ENCODE measurements around the gene FOSL2. TPM values are rescaled to one million over a fixed set of nuclear protein-coding genes. Genes with fewer than 3 reads are reported as not detected.

FOSL2 gene
- total RNA-seq, 1 donor from 2014 or later, result 156 TPM

DNA sequence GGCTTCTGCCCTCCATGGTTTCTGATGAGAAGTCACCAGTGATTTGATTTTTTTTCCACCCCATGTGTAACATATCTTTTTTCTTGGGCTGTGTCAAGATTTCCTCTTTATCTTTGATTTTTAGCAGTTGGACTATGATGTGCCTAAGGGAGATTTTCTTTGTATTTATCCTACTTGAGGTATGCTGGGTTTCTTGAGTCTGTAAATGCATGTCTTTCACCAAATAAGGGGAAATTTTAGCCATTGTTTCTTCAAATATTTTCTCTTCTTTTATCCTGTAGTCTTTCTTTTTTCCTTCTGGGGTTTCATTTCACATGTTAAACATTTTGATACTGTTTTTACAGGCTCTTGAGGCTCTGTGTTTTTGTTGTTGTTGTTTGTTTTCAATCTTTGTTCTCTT is 69.5 kb downstream of the FOSL2 start:
- TF ChIP-seq, protein P1, sequence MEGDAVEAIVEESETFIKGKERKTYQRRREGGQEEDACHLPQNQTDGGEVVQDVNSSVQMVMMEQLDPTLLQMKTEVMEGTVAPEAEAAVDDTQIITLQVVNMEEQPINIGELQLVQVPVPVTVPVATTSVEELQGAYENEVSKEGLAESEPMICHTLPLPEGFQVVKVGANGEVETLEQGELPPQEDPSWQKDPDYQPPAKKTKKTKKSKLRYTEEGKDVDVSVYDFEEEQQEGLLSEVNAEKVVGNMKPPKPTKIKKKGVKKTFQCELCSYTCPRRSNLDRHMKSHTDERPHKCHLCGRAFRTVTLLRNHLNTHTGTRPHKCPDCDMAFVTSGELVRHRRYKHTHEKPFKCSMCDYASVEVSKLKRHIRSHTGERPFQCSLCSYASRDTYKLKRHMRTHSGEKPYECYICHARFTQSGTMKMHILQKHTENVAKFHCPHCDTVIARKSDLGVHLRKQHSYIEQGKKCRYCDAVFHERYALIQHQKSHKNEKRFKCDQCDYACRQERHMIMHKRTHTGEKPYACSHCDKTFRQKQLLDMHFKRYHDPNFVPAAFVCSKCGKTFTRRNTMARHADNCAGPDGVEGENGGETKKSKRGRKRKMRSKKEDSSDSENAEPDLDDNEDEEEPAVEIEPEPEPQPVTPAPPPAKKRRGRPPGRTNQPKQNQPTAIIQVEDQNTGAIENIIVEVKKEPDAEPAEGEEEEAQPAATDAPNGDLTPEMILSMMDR (IDR thresholded peaks at IDR 0.05), result no peak
- no peak for DNase-seq (ENCODE audit: low spot score)
- peaks cover 5% of the 10 kb centered on the region for H3K27me3 Mint-ChIP-seq (ENCODE audit: low read depth)

DNA sequence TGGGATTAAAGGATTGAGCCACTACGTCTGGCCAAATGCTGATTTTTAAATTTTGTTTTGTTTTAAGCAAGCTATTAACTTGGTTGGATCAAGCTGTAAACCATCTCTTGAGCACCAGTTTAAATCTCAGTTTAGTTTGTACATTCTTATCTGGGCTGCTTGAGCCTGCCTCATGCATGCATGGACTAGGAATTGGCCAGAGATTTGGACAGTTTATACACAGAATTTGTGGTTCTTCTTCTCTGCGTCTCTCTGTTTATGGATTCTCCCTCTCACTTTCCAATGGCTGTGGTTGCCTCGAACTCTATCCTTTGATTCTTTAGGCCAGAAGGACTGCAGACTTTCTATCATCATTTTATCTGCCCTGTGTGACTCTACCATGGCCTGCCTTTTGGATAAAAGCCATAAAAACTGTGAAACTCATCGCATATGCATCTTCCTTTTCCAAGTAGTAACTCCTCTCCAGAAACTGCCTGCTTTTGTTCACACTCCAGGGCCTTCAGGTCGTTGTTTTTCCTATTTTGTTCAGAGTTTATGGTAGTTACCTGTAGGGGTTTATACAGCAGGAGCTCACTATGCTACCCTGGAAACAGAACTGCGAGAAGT is 70.7 kb downstream of the FOSL2 start:
- Mint-ChIP-seq H3K4me1 (ENCODE audit: low read depth) (no peaks in the 10 kb centered on the region), H3K36me3 (ENCODE audit: low read depth) (peaks cover 9% of the 10 kb centered on the region), H3K9me3 (ENCODE audit: low read depth) (peaks cover 18% of the 10 kb centered on the region), H3K27me3 (ENCODE audit: low read depth) (peaks cover 5% of the 10 kb centered on the region), H3K4me3 (ENCODE audit: unreplicated experiment) (no peak overlapping the region), H3K27ac (ENCODE audit: unreplicated experiment) (no peak overlapping the region)
- TF ChIP-seq, protein P1 (IDR thresholded peaks at IDR 0.05), result no peak
- DNase-seq (ENCODE audit: low spot score), result no peak

More for the DNA sequence above, 69.5 kb downstream of the FOSL2 start:
- Mint-ChIP-seq H3K9me3 (ENCODE audit: low read depth) (peaks cover 18% of the 10 kb centered on the region), H3K4me1 (ENCODE audit: low read depth) (no peaks in the 10 kb centered on the region), H3K27ac (ENCODE audit: unreplicated experiment) (no peak overlapping the region), H3K36me3 (ENCODE audit: low read depth) (peaks cover 9% of the 10 kb centered on the region), H3K4me3 (ENCODE audit: unreplicated experiment) (no peak overlapping the region)

DNA sequence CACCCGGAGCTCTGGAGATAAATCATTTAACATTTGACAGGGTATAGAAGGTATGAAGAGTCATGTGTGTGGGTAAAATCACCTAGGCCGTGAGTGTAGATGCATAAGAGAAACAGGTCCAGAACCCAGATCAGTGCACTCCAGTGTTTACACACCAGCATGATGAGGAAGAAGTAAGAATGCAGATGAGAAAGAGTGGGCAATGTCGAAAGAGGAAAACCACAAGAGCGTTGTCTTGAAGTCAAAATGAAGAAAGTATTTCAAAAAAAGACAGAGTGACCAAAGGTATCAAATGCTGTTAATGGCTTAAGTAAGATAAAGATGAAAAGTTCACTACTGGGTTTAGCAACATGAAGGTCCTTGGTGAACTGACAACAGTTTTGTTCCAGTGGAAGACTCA is 71.2 kb downstream of the FOSL2 start:
- H3K27me3 Mint-ChIP-seq (ENCODE audit: low read depth), result peaks cover 5% of the 10 kb centered on the region
- no peak for DNase-seq (ENCODE audit: low spot score)
- peaks cover 9% of the 10 kb centered on the region for H3K36me3 Mint-ChIP-seq (ENCODE audit: low read depth)
- H3K27ac Mint-ChIP-seq (ENCODE audit: unreplicated experiment), result no peak overlapping the region
- H3K9me3 Mint-ChIP-seq (ENCODE audit: low read depth), result peaks cover 18% of the 10 kb centered on the region
- no peaks in the 10 kb centered on the region for H3K4me1 Mint-ChIP-seq (ENCODE audit: low read depth)
- TF ChIP-seq, protein P1 (IDR thresholded peaks at IDR 0.05), result no peak
- no peak overlapping the region for H3K4me3 Mint-ChIP-seq (ENCODE audit: unreplicated experiment)

DNA sequence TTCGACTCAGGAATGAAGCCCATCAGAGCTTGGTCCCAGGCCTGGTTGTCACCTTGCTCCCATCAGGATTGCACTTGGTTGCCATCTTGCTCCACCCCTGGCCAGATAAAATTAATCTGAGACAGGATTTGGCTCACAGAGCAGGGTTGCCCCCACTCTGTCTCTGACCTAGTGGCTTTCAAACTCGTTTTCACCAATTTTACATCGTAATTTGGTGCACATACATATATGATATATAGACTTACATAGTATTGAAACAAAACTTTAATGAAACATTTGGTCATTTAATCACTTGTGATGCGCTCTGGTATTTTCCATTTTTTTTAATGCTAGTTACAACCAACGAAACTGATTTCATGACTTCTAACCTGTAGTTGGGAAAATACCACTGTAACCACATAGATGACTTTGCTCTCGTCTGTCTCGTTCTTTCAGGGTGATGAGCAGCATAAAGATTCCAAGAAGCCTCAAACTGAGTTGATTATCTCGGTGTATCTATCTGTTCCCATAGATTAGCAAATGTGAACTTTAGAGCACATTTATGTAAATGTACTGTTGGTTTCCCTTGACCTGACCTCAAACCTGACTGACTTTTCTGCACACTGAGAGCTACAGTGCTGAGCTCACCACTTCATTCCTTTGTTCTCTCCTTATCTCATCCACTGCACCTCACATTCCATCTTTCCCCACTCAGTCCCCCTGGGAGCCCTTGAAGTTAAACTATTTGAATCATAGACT is 72.7 kb downstream of the FOSL2 start:
- H3K4me3 Mint-ChIP-seq (ENCODE audit: unreplicated experiment), result no peak overlapping the region
- H3K27ac Mint-ChIP-seq (ENCODE audit: unreplicated experiment), result no peak overlapping the region
- H3K4me1 Mint-ChIP-seq (ENCODE audit: low read depth), result peaks cover 8% of the 10 kb centered on the region
- DNase-seq (ENCODE audit: low spot score), result no peak
- peaks cover 9% of the 10 kb centered on the region for H3K36me3 Mint-ChIP-seq (ENCODE audit: low read depth)
- TF ChIP-seq, protein P1 (IDR thresholded peaks at IDR 0.05), result no peak
- H3K9me3 Mint-ChIP-seq (ENCODE audit: low read depth), result peaks cover 18% of the 10 kb centered on the region
- H3K27me3 Mint-ChIP-seq (ENCODE audit: low read depth), result peaks cover 5% of the 10 kb centered on the region

Other genes starting within 250 kb of the FOSL2 start
- 4.4 to 8.2 TPM (median 5.8 TPM) in 3 replicates for gene PLB1, start 103.2 kb downstream of the FOSL2 start, total RNA-seq